ENCODE measurements around the gene MLC1.

The MLC1 gene

GRCh38 chr22:50078246-50078645, 7.0 kb downstream of the MLC1 start:
- in situ Hi-C loops (cut with MboI; ENCODE audit: low sequenced_read_pairs), result no loop called here

- in situ Hi-C loops (cut with MboI; ENCODE audit: low sequenced_read_pairs), result no loop called here
These were observed 8.3 kb downstream of the MLC1 start for GRCh38 chr22:50076646-50077535.

GRCh38 chr22:50074551-50075530, 10.4 kb downstream of the MLC1 start:
- in situ Hi-C loops (cut with MboI; ENCODE audit: low sequenced_read_pairs), result no loop called here

- in situ Hi-C loops (cut with MboI; ENCODE audit: low sequenced_read_pairs), result no loop called here
These were observed 11.2 kb downstream of the MLC1 start for GRCh38 chr22:50074056-50074455.

- in situ Hi-C loops (cut with MboI; ENCODE audit: low sequenced_read_pairs), result no loop called here
These were observed 12.3 kb downstream of the MLC1 start for GRCh38 chr22:50072714-50073538.

GRCh38 chr22:50072167-50072555, 13.1 kb downstream of the MLC1 start:
- in situ Hi-C loops (cut with MboI; ENCODE audit: low sequenced_read_pairs), result no loop called here

- in situ Hi-C loops (cut with MboI; ENCODE audit: low sequenced_read_pairs), result no loop called here
These were observed 13.6 kb downstream of the MLC1 start for GRCh38 chr22:50071432-50072166.

GRCh38 chr22:50070366-50070765, 14.9 kb downstream of the MLC1 start:
- in situ Hi-C loops (cut with MboI; ENCODE audit: low sequenced_read_pairs), result no loop called here

- in situ Hi-C loops (cut with MboI; ENCODE audit: low sequenced_read_pairs), result no loop called here
These were observed 17.1 kb downstream of the MLC1 start for GRCh38 chr22:50068096-50068495.

GRCh38 chr22:50067244-50067643, 18.0 kb downstream of the MLC1 start:
- in situ Hi-C loops (cut with MboI; ENCODE audit: low sequenced_read_pairs), result no loop called here

GRCh38 chr22:50064453-50064852, 20.8 kb downstream of the MLC1 start:
- in situ Hi-C loops (cut with MboI; ENCODE audit: low sequenced_read_pairs), result no loop called here

- in situ Hi-C loops (cut with MboI; ENCODE audit: low sequenced_read_pairs), result no loop called here
These were observed 21.4 kb downstream of the MLC1 start for GRCh38 chr22:50063589-50064393.

GRCh38 chr22:50062509-50063135, 22.6 kb downstream of the MLC1 start:
- in situ Hi-C loops (cut with MboI; ENCODE audit: low sequenced_read_pairs), result no loop called here

GRCh38 chr22:50061824-50062355, 23.3 kb downstream of the MLC1 start:
- in situ Hi-C loops (cut with MboI; ENCODE audit: low sequenced_read_pairs), result no loop called here

GRCh38 chr22:50061141-50061823, 23.9 kb downstream of the MLC1 start:
- in situ Hi-C loops (cut with MboI; ENCODE audit: low sequenced_read_pairs), result no loop called here

- in situ Hi-C loops (cut with MboI; ENCODE audit: low sequenced_read_pairs), result no loop called here
These were observed 24.6 kb downstream of the MLC1 start for GRCh38 chr22:50060441-50061140.

- in situ Hi-C loops (cut with MboI; ENCODE audit: low sequenced_read_pairs), result no loop called here
These were observed 25.4 kb downstream of the MLC1 start for GRCh38 chr22:50059881-50060262.
